ENCODE measurements around the gene MOB3C.

MOB3C gene

DNA sequence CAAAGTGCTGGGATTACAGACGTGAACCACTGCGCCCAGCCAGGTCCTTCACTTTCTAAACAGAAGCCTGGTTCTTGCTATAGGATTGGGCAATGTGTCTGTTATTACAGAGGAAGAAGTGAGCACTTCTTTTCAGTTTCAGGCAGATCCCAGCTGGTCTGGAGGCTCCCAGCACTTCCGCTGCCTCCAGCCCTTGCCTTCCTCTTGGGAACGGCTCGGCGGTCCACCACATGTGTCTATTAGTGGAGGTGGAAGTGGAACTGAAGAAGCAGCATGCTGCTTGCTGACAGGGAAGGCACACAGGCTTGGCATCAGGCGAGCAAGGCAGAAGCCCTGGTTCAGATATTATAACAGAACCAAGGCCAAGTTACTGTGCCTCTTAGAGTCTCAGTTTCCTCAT is 29.5 kb downstream of the MOB3C start:
- DNase-seq (ENCODE audit: low read depth), result no peak
- H3K4me3 ChIP-seq (ENCODE audit: low read length), result no peak overlapping the region
- TF ChIP-seq, protein P1, sequence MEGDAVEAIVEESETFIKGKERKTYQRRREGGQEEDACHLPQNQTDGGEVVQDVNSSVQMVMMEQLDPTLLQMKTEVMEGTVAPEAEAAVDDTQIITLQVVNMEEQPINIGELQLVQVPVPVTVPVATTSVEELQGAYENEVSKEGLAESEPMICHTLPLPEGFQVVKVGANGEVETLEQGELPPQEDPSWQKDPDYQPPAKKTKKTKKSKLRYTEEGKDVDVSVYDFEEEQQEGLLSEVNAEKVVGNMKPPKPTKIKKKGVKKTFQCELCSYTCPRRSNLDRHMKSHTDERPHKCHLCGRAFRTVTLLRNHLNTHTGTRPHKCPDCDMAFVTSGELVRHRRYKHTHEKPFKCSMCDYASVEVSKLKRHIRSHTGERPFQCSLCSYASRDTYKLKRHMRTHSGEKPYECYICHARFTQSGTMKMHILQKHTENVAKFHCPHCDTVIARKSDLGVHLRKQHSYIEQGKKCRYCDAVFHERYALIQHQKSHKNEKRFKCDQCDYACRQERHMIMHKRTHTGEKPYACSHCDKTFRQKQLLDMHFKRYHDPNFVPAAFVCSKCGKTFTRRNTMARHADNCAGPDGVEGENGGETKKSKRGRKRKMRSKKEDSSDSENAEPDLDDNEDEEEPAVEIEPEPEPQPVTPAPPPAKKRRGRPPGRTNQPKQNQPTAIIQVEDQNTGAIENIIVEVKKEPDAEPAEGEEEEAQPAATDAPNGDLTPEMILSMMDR (IDR thresholded peaks at IDR 0.05; ENCODE audit: insufficient read depth, low read depth, low read length, missing control alignments), result no peak

DNA sequence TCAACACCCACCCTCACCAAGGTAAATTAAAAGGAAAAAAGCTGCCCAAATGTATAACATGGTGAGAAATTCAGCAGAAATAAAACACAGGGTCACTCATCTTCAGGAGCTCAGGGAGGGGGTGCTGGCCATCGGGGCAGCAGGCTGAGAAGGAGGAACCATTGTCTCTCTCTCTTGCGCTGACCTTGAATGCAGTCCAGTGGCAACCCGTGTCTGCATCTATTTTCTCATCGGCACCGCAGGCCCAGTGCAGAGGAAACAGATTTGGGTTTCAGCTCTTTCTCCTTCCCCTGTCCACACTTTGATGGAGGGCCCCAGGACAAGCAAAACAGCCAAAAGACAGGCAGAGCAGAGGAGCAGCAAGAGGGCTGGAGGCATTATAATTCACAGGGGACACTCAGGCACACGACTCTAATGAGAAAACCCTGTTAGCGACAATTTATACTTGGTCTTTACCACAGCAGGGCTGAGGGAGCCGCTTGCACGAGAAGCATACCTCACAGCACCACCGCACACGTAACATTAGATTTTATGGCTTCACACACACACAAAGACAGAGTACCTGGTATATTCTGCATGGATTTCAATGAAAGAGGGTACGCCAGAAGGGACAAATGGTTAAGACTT is 31.2 kb downstream of the MOB3C start:
- TF ChIP-seq, protein P1 (IDR thresholded peaks at IDR 0.05; ENCODE audit: insufficient read depth, low read depth, low read length, missing control alignments), result no peak
- no peak for DNase-seq (ENCODE audit: low read depth)
- H3K4me3 ChIP-seq (ENCODE audit: low read length), result no peak overlapping the region

DNA sequence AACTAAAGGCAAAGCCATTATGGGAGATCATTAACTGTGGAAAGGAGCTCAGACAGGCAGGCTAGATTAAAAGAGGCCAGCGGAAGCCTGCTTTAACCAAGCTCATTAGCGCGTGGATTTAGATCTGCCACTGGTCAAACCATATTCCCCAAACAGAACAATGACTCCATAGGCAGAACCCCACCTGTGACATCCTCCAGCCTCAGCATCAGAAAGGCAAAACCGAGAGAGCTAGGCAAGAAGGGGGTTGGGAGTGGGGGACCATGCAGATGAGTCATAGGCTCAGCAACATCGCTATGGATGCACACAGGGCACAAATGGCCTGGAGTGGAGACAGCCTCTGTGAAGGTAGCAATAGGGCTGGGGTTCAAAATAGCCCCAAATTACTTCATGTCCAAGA is 33.1 kb downstream of the MOB3C start:
- H3K4me3 ChIP-seq (ENCODE audit: low read length), result no peak overlapping the region
- DNase-seq (ENCODE audit: low read depth), result no peak
- TF ChIP-seq, protein P1 (IDR thresholded peaks at IDR 0.05; ENCODE audit: insufficient read depth, low read depth, low read length, missing control alignments), result no peak

DNA sequence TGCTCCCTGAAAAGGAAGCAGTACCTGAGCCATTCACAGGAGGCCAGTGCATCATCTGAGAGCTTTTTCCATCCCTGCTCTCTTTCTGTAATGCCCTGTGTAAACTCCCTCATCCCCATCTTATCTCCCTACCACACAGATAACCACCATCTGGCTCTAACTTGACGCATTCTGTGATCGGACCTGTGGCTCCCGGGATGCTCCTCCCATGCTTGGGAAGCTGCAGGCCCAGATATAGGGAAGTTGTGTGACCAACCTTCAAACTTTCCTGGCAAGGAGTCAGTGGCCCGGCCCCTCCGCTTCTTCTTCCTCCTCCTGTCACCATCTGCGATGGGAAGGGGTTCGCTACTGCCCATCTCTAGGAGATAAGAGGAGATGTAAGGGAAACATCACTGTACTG is 33.6 kb downstream of the MOB3C start:
- DNase-seq (ENCODE audit: low read depth), result no peak
- no peak overlapping the region for H3K4me3 ChIP-seq (ENCODE audit: low read length)
- TF ChIP-seq, protein P1 (IDR thresholded peaks at IDR 0.05; ENCODE audit: insufficient read depth, low read depth, low read length, missing control alignments), result no peak

DNA sequence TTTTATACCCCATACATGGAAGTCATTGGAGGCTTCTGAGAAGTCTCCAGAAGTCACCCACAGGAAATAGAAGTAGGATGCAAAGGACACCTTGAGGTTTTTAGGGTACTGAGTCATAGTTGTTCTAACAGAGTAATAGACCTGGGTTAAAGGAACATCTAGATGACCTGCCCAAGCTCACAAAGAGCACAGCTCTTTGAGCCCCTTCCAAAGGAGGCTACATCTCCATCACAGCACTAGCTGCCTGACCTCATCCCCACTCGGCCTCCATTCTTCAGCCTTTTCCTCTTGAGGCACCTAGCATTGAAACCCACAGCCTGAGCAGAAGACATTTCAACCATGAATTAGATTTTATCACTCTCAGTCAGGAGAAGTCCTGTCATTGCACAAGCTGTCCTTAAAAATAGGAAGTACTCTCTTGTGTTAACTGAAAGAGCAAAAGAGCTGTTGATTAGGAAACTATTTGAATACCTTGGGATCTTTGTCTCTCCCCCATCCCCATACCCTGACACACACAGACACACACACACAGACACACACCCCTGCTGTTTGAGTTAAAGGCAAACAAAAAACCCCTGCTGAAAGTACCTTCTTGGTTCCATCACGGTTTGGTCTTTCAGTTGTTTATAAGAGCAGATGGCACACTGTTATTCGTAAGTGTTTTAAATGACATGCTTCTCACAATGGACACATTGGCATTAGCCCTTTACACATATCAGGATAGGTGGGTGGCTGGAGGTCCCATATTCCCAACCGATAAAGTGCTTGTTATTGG is 34.7 kb downstream of the MOB3C start:
- no peak for DNase-seq (ENCODE audit: low read depth)
- no peak overlapping the region for H3K4me3 ChIP-seq (ENCODE audit: low read length)
- TF ChIP-seq, protein P1 (IDR thresholded peaks at IDR 0.05; ENCODE audit: insufficient read depth, low read depth, low read length, missing control alignments), result no peak

DNA sequence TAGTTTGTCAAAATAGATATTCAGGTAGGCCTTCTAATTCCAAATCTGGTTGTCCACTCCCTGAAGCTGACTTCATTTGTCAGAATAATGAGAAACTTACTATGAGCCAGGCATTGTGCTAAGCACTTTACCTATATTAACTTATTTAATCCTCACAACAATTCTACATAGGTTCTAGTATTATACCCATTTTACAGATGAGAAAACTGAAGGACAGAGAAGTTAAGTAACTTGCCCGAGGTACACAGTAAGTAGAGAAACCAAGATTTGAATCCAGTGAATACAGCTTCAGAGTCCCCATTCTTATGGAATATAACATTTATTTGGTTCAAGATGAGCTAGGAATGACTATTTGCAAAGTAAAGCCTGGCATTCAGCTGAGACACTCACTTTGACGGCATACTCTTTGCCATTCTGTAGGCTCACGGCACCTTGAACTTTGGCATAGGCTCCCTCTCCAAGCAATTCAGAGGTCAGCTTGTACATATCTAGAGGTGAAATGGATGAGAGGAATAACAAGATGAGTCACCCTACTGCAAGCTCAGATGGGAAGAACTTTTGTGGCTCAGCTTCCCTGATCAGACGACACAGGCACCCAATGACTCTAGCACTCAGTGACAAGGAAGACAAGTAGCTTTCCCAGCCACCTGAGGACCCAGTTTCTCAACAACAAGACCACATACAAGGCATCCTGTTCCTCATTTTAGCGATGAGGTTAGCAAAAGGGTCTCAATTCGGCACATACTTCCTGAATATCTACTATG is 36.3 kb downstream of the MOB3C start:
- TF ChIP-seq, protein P1 (IDR thresholded peaks at IDR 0.05; ENCODE audit: insufficient read depth, low read depth, low read length, missing control alignments), result no peak
- no peak overlapping the region for H3K4me3 ChIP-seq (ENCODE audit: low read length)
- peak; percentile 7 for DNase-seq (ENCODE audit: low read depth)

Data from epithelial cell of esophagus (primary cell).